ENCODE measurements around the gene ACTG2.

The ACTG2 gene

DNA sequence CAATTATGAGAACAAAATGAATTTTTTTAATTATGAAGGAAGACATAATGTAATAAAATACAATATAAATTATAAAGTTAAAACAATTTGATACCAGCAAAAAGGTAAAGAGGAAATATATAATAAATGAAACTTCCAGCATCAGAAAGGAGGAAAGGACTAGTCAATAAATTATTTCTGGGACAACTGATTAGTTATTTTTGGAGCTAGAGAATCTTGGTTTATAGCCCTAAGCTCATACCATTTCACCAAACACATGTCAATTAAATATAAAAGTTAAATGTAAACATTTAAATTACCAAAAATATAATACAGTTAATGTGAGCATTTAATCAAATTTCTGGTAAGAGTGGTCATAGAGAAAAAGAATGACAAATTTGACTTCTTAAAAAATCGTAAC is 12.1 kb downstream of the ACTG2 start:
- Histone ChIP-seq H3K4me3 (ENCODE audit: low read depth in 1 of 2, low read length in 2 of 2) (no peak overlapping the region), H3K27me3 (ENCODE audit: low read depth, low read length) (no peaks in the 10 kb centered on the region), H3K36me3 (ENCODE audit: control insufficient read depth in 1 of 2, insufficient read depth in 2 of 2, low read length in 2 of 2) (peaks cover 4 to 28% of the 10 kb centered on the region in 2 donors), H3K9me3 (ENCODE audit: control insufficient read depth in 1 of 2, low read length in 2 of 2) (no peaks in the 10 kb centered on the region), H3K27ac (ENCODE audit: low read length) (no peak overlapping the region), H3K4me1 (ENCODE audit: control insufficient read depth in 1 of 2, insufficient read depth in 2 of 2, low read length in 2 of 2) (peaks cover 0 to 20% of the 10 kb centered on the region in 2 donors)

DNA sequence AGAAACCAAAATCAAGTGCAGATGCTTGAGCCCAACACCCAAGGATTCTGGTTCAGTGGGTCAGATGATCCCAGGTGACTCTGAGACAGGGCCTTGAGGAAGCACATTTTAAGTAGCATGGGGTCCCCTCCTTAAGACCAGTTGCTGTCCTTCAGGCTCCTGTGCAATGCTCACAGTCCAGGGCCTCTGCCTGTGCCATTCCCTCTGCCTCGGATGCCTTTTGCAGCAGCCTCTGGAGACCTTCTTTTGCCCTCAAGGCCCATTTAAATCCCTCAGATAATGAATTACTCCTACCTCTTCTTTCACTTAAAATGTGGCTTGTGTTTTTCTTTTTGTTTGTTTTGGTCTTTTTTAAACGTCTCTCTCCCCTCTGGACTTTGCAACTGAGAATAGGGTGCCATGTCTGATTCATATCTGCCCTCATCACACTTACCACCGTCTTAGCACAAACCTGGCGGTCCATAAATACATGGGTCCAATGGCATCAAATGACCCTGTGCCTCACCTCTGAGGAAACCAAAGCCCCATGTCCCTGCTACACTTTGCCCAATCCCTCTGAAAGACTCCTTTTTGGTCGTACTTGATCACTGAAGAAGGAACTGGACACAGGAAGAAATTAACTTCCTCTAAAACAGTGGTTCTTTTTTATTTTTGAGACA is 14.2 kb downstream of the ACTG2 start:
- peaks cover 4 to 24% of the 10 kb centered on the region in 2 donors for H3K36me3 ChIP-seq (ENCODE audit: control insufficient read depth in 1 of 2, insufficient read depth in 2 of 2, low read length in 2 of 2)
- H3K4me1 ChIP-seq (ENCODE audit: control insufficient read depth in 1 of 2, insufficient read depth in 2 of 2, low read length in 2 of 2) = peaks cover 0 to 10% of the 10 kb centered on the region in 2 donors
- no peaks in the 10 kb centered on the region for H3K9me3 ChIP-seq (ENCODE audit: control insufficient read depth in 1 of 2, low read length in 2 of 2)
- H3K27ac ChIP-seq (ENCODE audit: low read length) = no peak overlapping the region
- H3K4me3 ChIP-seq (ENCODE audit: low read depth in 1 of 2, low read length in 2 of 2) = no peak overlapping the region
- no peaks in the 10 kb centered on the region for H3K27me3 ChIP-seq (ENCODE audit: low read depth, low read length)

DNA sequence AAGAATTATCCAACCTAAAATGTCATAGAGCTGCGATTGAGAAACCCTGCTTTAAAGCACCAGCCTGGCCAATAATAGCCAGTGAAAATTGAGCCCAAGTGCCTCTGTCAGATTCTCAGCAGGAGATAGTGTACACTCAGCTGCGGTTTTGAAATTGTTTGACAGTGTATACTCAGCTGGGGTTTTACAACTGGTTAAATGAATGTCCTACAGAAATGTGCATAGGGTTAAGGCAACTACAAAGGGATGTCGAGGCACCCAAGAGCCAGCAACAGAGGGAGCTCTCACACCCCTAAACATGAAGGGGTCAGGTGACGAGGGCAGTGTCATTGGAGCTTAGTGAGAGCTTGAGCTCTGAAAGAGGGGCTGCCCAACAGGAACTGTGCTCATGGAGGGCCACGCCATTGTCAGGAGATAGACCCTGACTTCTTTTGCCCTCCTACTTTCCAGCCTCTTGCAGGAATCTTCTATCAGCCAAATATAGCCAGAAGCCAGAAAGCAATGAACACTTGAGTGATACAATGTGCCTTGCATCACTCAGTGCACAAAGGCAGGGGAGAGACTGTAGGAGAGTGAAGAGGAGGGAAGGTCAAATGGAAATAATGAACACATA is 15.1 kb downstream of the ACTG2 start:
- H3K27ac ChIP-seq (ENCODE audit: low read length) = no peak overlapping the region
- H3K4me3 ChIP-seq (ENCODE audit: low read depth in 1 of 2, low read length in 2 of 2) = no peak overlapping the region
- peaks cover 0 to 10% of the 10 kb centered on the region in 2 donors for H3K4me1 ChIP-seq (ENCODE audit: control insufficient read depth in 1 of 2, insufficient read depth in 2 of 2, low read length in 2 of 2)
- H3K9me3 ChIP-seq (ENCODE audit: control insufficient read depth in 1 of 2, low read length in 2 of 2) = no peaks in the 10 kb centered on the region
- H3K36me3 ChIP-seq (ENCODE audit: control insufficient read depth in 1 of 2, insufficient read depth in 2 of 2, low read length in 2 of 2) = peaks cover 8 to 28% of the 10 kb centered on the region in 2 donors
- H3K27me3 ChIP-seq (ENCODE audit: low read depth, low read length) = no peaks in the 10 kb centered on the region

DNA sequence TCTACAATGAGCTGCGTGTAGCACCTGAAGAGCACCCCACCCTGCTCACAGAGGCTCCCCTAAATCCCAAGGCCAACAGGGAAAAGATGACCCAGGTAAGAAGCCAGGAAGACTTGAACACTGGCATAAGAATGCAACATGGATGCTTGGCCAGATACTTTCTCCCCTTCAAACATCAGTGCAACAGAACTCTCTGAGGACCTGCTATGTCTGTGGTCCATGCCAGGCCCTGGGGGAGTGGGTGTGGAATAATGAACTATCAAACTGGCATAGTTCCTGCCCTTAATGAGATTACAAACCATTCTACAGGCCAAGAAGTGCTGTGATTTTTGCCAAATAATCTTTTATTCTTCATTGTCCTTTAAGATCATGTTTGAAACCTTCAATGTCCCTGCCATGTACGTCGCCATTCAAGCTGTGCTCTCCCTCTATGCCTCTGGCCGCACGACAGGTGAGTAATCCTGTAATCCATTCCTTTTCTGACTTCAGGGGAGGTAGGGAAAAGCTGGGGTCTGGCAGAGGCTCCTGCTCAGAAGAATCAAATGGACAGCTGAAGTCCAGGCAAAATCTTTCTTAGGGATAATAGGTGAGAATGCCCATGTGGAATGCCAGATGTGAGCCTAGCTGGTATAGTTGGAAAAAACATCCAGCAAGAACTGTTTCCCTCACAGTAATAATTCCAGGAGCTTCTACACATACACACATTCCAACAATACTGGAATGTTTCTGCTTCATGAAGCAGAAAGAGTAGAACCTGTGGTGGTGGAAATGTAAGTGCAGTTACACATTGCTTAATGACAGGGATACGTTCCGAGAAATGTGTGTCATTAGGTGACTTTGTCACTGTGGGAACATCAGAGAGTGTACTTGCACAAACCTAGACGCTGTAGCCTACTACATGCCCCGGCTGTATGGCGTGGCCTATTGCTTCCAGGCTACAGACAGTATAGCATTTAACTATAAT is 16.2 kb downstream of the ACTG2 start:
- H3K9me3 ChIP-seq (ENCODE audit: control insufficient read depth in 1 of 2, low read length in 2 of 2) = no peaks in the 10 kb centered on the region
- H3K4me1 ChIP-seq (ENCODE audit: control insufficient read depth in 1 of 2, insufficient read depth in 2 of 2, low read length in 2 of 2) = peaks cover 0 to 10% of the 10 kb centered on the region in 2 donors
- H3K4me3 ChIP-seq (ENCODE audit: low read depth in 1 of 2, low read length in 2 of 2) = no peak overlapping the region
- H3K27ac ChIP-seq (ENCODE audit: low read length) = peak overlapping the region; percentile 40
- H3K27me3 ChIP-seq (ENCODE audit: low read depth, low read length) = no peaks in the 10 kb centered on the region
- peaks cover 8 to 34% of the 10 kb centered on the region in 2 donors for H3K36me3 ChIP-seq (ENCODE audit: control insufficient read depth in 1 of 2, insufficient read depth in 2 of 2, low read length in 2 of 2)

DNA sequence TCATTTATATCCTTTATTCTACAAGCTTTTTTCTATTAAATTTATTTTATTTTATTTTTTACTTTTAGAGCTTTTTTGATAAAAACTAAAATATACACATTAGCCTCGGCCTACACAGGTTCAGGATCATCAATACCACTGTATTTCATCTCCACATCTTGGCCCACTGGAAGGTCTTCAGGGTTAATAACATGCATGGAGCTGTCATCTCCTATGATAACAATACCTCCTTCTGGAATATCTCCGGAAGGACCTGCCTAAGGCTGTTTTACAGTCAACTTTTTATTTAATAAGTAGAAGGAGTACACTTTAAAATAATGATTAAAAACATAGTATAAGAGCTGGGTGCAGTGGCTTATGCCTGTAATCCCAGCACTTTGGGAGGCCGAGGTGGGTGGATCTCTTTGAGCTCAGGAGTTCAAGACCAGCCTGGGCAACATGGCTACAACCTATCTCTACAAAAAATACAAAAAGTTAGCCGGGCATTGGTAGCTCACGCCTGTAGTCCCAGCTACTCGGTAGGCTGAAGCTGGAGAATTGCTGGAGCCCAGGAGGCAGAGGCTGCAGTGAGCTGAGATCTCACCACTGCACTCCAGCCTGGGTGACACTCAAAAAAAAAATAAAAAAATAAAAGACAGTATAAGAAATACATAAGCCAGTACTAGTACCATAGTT is 18.2 kb downstream of the ACTG2 start:
- no peak overlapping the region for H3K27ac ChIP-seq (ENCODE audit: low read length)
- peaks cover 0 to 10% of the 10 kb centered on the region in 2 donors for H3K4me1 ChIP-seq (ENCODE audit: control insufficient read depth in 1 of 2, insufficient read depth in 2 of 2, low read length in 2 of 2)
- H3K36me3 ChIP-seq (ENCODE audit: control insufficient read depth in 1 of 2, insufficient read depth in 2 of 2, low read length in 2 of 2) = peaks cover 8 to 50% of the 10 kb centered on the region in 2 donors
- H3K4me3 ChIP-seq (ENCODE audit: low read depth in 1 of 2, low read length in 2 of 2) = no peak overlapping the region
- no peaks in the 10 kb centered on the region for H3K27me3 ChIP-seq (ENCODE audit: low read depth, low read length)
- no peaks in the 10 kb centered on the region for H3K9me3 ChIP-seq (ENCODE audit: control insufficient read depth in 1 of 2, low read length in 2 of 2)

DNA sequence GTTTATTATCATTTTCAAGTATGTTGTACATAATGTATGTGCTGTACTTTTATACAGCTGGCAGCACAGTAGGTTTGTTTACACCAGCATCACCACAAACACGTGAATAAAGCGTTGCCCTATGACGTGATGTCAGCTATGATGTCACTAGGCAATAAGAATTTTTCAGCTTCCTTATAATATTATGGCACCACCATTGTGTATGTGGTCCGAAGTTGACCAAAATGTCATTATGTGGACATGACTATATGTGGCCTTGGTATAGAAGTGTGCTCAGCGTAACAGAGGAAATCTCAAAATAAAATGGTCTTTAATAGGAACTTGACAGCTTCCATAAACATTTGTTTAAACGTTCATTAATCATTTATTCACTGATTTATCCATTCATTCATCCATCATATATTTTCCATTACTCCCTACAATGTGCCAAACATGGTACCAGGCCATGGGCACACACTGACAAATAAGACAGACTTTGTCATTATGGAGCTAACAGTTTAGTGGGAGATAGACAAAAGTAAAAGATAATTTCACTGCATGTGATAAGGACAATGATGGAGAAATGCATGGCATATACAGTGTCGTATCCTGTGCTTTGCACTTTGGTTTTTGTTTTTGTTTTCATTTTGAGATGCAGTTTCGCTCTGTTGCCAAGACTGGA is 18.9 kb downstream of the ACTG2 start:
- peaks cover 8 to 50% of the 10 kb centered on the region in 2 donors for H3K36me3 ChIP-seq (ENCODE audit: control insufficient read depth in 1 of 2, insufficient read depth in 2 of 2, low read length in 2 of 2)
- no peaks in the 10 kb centered on the region for H3K9me3 ChIP-seq (ENCODE audit: control insufficient read depth in 1 of 2, low read length in 2 of 2)
- H3K4me3 ChIP-seq (ENCODE audit: low read depth in 1 of 2, low read length in 2 of 2) = no peak overlapping the region
- no peak overlapping the region for H3K27ac ChIP-seq (ENCODE audit: low read length)
- H3K4me1 ChIP-seq (ENCODE audit: control insufficient read depth in 1 of 2, insufficient read depth in 2 of 2, low read length in 2 of 2) = peaks cover 0 to 10% of the 10 kb centered on the region in 2 donors
- H3K27me3 ChIP-seq (ENCODE audit: low read depth, low read length) = no peaks in the 10 kb centered on the region

DNA sequence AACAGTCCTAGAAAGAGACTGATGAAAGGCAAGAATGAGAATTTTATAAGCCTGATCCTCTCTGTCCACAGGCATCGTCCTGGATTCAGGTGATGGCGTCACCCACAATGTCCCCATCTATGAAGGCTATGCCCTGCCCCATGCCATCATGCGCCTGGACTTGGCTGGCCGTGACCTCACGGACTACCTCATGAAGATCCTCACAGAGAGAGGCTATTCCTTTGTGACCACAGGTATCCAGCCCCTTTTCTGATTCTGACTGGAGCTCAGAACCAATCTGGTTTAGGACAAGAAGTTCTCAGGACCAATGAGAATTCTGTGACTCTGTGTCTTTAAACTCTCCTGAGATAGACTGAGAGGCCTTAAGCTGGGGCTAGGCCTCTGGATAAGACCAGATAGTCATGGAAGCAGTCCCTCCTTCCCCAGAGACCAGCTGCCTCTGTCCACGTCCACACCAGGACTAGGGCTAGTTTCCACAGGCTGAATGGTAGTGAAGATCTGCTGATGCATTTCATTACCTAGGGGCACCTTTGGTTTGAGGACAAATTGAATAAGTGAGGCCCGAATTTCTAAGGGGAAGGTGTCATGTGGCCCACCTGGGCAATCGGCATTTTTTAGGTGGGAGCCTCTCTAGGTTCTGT is 20.7 kb downstream of the ACTG2 start:
- Histone ChIP-seq H3K4me1 (ENCODE audit: control insufficient read depth in 1 of 2, insufficient read depth in 2 of 2, low read length in 2 of 2) (peaks cover 0 to 2% of the 10 kb centered on the region in 2 donors), H3K36me3 (ENCODE audit: control insufficient read depth in 1 of 2, insufficient read depth in 2 of 2, low read length in 2 of 2) (peaks cover 8 to 40% of the 10 kb centered on the region in 2 donors), H3K9me3 (ENCODE audit: control insufficient read depth in 1 of 2, low read length in 2 of 2) (no peaks in the 10 kb centered on the region), H3K4me3 (ENCODE audit: low read depth in 1 of 2, low read length in 2 of 2) (no peak overlapping the region), H3K27ac (ENCODE audit: low read length) (no peak overlapping the region), H3K27me3 (ENCODE audit: low read depth, low read length) (no peaks in the 10 kb centered on the region)

DNA sequence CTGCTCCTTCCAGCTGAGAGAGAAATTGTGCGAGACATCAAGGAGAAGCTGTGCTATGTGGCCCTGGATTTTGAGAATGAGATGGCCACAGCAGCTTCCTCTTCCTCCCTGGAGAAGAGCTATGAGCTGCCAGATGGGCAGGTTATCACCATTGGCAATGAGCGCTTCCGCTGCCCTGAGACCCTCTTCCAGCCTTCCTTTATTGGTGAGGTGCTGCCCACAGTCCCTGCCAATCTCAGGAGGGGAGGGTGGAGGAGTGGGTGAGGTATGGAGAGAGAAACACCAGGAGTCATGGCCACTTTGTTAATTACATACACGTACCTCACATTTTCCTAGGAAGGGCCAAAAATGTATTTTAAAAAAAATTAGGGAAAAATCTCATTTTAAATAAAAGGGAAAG is 21.9 kb downstream of the ACTG2 start:
- H3K36me3 ChIP-seq (ENCODE audit: control insufficient read depth in 1 of 2, insufficient read depth in 2 of 2, low read length in 2 of 2) = peaks cover 4 to 36% of the 10 kb centered on the region in 2 donors
- no peak overlapping the region for H3K27ac ChIP-seq (ENCODE audit: low read length)
- H3K9me3 ChIP-seq (ENCODE audit: control insufficient read depth in 1 of 2, low read length in 2 of 2) = no peaks in the 10 kb centered on the region
- no peaks in the 10 kb centered on the region for H3K4me1 ChIP-seq (ENCODE audit: control insufficient read depth in 1 of 2, insufficient read depth in 2 of 2, low read length in 2 of 2)
- H3K27me3 ChIP-seq (ENCODE audit: low read depth, low read length) = no peaks in the 10 kb centered on the region
- H3K4me3 ChIP-seq (ENCODE audit: low read depth in 1 of 2, low read length in 2 of 2) = no peak overlapping the region

DNA sequence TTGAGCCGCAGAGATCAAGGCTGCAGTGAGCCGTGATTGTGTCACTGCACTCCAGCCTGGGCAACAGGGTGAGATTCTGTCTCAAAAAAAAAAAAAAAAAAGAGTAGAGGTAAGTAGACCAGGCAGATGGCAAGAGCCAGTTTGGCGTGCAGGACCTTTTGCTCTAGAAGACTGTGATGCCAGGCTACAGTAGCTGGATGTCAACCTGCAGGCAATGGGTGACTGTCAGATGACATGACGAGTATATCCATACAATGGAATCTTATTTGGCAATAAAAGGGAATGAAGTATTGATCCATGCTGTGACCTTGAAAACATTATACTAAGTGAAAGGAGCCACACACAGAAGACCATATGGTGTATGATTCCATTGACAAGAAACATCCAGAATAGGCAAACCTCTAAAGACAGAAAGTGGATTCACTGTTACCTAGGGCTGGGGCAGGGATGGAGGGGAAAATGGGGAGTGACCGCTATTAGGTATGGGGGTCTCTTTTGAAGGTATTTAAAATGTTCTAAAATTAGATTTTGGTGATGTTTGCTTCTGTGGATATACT is 22.7 kb downstream of the ACTG2 start:
- Histone ChIP-seq H3K27me3 (ENCODE audit: low read depth, low read length) (no peaks in the 10 kb centered on the region), H3K9me3 (ENCODE audit: control insufficient read depth in 1 of 2, low read length in 2 of 2) (no peaks in the 10 kb centered on the region), H3K36me3 (ENCODE audit: control insufficient read depth in 1 of 2, insufficient read depth in 2 of 2, low read length in 2 of 2) (peaks cover 4 to 36% of the 10 kb centered on the region in 2 donors), H3K4me1 (ENCODE audit: control insufficient read depth in 1 of 2, insufficient read depth in 2 of 2, low read length in 2 of 2) (no peaks in the 10 kb centered on the region), H3K4me3 (ENCODE audit: low read depth in 1 of 2, low read length in 2 of 2) (no peak overlapping the region), H3K27ac (ENCODE audit: low read length) (no peak overlapping the region)

DNA sequence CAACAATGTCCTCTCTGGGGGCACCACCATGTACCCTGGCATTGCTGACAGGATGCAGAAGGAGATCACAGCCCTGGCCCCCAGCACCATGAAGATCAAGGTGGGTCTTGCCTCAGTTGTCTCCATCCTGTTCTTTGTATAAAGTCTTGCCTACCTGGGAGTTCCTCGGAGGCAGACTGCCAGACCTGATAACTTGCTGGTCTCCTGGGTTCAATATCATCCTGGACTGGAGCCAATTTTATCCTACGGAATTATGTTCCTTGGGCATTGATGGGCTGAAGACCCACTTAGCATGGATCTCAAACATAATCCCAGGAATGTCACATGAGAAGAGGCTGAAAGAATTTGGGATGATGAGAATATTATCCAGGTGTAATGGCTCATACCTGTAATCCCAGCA is 23.9 kb downstream of the ACTG2 start:
- Histone ChIP-seq H3K4me3 (ENCODE audit: low read depth in 1 of 2, low read length in 2 of 2) (no peak overlapping the region), H3K9me3 (ENCODE audit: control insufficient read depth in 1 of 2, low read length in 2 of 2) (no peaks in the 10 kb centered on the region), H3K27me3 (ENCODE audit: low read depth, low read length) (no peaks in the 10 kb centered on the region), H3K27ac (ENCODE audit: low read length) (no peak overlapping the region), H3K36me3 (ENCODE audit: control insufficient read depth in 1 of 2, insufficient read depth in 2 of 2, low read length in 2 of 2) (peaks cover 4 to 36% of the 10 kb centered on the region in 2 donors), H3K4me1 (ENCODE audit: control insufficient read depth in 1 of 2, insufficient read depth in 2 of 2, low read length in 2 of 2) (no peaks in the 10 kb centered on the region)
